ENCODE measurements around the gene AKNAD1.
"Not testable (repeated sequence)": the region's sequence is repeated elsewhere in the genome, so short reads cannot be mapped to it uniquely, and the experiment has no call there.

The AKNAD1 gene

DNA sequence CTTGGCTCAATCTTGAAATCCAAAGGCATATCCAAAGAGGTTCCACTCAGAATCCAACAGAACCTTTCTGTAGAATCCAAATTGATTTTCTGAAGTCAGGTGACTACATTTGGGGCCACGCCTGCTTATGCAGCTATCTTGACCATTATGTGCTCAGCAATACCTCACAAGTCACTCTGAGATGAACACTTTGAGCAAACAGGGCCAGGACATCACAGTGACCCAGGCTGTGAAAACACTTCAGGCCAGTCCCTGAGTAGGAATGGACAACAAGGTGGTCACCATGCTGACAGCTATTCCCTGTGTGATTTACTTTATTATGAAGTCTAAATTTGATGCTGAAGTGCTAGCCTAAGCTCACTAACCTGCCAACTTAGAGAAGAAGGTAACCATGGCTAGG is at the start of gene AKNAD1:
TSS of gene AKNAD1 (minus strand) at position 101 of the 400 bp plus-strand sequence. CDS start 4,430 bp downstream, outside the sequence.
- no peak for DNase-seq (ENCODE audit: low read depth, low spot score)

GRCh38 chr1:108901106-108901505 is 44.2 kb upstream of the AKNAD1 start:
- DNase-seq (ENCODE audit: low read depth, low spot score): no peak

- no peak for DNase-seq (ENCODE audit: low read depth, low spot score)
Observed at GRCh38 chr1:108897865-108898720, 41.2 kb upstream of the AKNAD1 start.

DNA sequence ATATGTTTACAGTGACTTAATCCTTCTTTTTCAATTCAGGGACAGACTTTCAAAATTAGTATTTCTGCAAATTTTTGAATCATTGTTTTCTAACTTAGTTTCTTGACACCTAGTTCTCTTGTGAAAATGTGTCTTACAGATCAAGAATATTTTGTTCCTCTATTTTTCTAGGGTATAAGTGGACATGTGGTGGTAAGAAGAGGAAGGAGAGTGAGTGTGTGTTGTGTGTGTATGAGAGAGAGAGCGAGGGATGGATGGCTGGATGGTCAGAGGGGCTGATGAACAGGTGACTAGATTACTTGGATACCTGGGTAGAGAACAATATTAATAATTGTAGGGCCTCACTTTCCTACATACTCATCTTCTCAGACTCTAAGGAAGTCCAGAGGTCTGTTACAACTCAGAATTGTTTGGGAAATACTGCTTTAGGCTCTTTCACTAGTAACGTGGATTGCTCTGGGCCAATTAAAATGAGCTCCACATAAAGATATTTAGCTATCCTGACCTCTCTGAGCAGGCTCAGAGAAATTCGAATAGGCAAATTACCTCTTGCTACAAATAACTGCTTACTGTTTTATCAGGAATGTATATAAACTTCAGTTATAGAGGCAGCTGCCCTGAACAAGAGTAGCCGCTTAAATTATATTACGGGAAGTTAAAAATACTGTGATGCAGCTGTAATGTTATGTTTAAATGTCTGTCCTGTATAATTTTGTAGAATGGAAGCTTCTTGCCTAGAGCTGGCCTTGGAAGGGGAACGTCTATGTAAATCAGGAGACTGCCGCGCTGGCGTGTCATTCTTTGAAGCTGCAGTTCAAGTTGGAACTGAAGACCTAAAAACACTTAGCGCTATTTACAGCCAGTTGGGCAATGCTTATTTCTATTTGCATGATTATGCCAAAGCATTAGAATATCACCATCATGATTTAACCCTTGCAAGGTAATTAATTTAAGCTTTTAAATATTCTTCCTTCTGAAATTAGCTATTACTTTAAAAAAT is 39.6 kb upstream of the AKNAD1 start:
- no peak for DNase-seq (ENCODE audit: low read depth, low spot score)

- DNase-seq (ENCODE audit: low read depth, low spot score): no peak
Observed at GRCh38 chr1:108893141-108893530, 36.2 kb upstream of the AKNAD1 start.

- DNase-seq (ENCODE audit: low read depth, low spot score): no peak
Observed at GRCh38 chr1:108892356-108893140, 35.7 kb upstream of the AKNAD1 start.

GRCh38 chr1:108889706-108890384 is 33.0 kb upstream of the AKNAD1 start:
- DNase-seq (ENCODE audit: low read depth, low spot score): no peak

GRCh38 chr1:108889006-108889645 is 32.2 kb upstream of the AKNAD1 start:
- DNase-seq (ENCODE audit: low read depth, low spot score): not testable (repeated sequence)

DNA sequence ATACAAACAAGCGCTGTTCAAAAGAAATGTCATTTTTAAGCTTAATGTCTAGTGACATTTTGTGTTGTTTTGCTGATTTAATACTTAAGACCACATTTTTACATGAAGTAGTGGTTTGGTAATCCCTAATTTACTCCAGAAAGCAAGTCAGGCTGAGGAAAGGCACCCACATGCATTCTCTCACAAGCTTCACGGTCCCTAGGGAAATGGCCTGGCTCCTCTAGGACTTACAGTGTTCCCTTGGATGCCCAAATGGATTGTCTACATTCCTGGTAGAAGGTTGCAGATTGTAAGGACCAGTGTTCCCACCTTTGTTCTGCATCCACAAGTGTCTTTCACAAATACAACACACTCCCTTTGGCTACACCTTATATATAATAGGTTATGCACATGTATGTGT is 29.4 kb upstream of the AKNAD1 start:
- no peak for DNase-seq (ENCODE audit: low read depth, low spot score)

DNA sequence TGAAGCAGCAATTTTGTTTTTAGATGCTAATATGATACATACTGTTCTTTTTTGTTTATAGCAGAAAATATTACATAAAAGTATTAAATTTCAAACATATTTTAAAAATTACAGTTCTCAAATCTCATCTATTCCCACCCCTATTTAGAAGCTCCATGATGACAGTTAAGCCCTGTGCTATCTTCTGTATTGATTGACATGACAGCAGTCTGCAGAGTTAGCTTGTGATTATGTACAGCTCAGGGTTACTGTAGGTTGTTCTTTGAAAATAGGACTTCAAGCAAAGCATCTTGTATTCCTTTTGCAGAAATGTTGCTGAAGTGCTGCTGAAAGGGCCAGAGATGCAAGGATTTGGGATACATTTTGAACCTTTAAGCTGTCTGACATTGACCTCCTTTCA is 28.1 kb upstream of the AKNAD1 start:
- DNase-seq (ENCODE audit: low read depth, low spot score): no peak

DNA sequence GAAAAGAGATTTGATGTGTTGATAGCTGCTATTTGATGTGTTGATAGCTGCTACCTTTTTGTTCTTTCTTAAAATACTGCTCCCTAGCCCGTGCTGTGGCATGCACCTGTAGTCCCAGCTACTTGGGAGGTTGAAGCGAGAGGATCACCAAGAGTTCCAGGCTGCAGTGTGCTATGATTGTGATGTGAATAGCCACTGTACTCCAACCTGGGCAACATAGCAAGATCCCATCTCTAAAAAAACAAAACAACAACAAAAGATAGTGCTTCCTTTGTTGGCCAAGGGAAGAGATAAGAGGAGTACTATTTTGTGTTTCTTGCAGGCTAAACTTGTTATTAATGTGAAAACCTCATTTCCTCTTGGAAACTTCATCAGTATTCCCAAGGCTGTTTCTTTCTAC is 25.9 kb upstream of the AKNAD1 start:
- no peak for DNase-seq (ENCODE audit: low read depth, low spot score)

- no peak for DNase-seq (ENCODE audit: low read depth, low spot score)
Observed at GRCh38 chr1:108881369-108881768, 24.5 kb upstream of the AKNAD1 start.

GRCh38 chr1:108880850-108881249 is 24.0 kb upstream of the AKNAD1 start:
- no peak for DNase-seq (ENCODE audit: low read depth, low spot score)

DNA sequence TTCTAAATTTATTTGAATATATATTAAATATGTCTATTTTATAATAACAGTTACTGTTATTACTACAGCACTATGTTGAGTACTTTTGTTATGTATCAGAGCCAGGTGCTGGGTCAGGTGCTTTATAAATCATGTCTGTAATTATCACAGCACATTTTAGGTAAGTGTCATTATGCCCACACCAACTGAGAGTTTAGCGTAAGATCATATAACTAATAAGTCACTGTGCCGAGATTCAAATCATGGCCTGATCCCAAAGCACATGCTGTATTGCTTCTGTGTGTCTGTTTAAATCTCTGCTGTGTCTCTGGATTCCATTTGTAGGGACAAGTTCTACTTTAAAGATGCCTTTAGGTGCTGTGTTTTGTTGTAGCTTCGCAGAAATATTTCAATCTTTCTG is 21.8 kb upstream of the AKNAD1 start:
- DNase-seq (ENCODE audit: low read depth, low spot score): no peak

DNA sequence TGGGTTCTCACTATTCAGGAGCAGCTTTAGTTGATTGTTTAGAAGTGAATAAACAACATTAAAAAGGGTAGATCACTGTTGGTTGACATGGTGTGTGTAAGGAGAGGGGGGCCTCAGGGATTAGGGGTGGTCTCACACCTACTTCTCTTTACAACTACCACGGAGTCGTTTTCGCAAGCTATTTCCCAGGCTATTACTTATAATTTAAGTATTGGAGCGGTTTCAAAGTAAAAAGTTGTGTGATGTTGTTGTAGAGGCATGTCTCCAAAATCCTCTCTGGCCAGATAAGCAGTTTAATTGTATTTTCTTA is 21.2 kb upstream of the AKNAD1 start:
- no peak for DNase-seq (ENCODE audit: low read depth, low spot score)

DNA sequence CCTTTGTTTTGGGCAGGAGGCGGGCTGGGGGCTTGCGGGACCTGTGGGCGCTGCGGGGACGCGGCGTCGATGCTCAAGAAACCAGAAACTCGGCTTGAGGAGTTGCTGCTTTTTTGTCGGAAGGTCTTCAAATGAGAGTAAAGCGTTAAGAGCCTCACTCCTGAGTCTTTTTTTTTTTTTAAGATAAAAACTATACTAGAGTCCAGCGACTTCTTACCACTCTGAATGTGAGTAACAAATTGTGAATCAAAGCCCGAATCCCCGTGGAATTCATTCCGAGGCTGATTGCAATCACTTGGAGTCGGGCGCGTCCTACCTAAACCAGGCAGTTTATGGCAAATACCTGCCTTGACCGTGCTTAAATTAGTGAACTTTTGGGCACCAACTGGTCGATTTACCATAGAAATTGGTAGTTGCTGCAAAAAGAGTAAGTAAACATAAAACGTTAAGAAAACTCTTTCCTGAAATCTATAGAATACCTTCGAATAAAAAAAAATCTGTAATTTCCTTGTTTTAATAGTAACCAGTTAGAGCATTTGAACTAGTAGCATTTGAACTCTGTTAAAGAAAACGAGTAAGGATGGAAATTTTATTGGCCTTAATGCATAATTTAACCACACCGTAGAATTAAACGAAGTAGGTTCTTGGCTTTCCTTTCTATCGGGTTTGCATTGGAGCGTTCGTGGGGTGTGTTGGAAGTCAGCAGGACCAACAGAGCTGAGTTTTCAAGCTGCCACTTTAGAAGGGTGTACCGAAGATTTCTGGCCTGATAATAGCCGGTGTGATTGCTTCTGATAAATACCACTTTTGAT is 20.7 kb upstream of the AKNAD1 start:
- no peak for DNase-seq (ENCODE audit: low read depth, low spot score)

DNA sequence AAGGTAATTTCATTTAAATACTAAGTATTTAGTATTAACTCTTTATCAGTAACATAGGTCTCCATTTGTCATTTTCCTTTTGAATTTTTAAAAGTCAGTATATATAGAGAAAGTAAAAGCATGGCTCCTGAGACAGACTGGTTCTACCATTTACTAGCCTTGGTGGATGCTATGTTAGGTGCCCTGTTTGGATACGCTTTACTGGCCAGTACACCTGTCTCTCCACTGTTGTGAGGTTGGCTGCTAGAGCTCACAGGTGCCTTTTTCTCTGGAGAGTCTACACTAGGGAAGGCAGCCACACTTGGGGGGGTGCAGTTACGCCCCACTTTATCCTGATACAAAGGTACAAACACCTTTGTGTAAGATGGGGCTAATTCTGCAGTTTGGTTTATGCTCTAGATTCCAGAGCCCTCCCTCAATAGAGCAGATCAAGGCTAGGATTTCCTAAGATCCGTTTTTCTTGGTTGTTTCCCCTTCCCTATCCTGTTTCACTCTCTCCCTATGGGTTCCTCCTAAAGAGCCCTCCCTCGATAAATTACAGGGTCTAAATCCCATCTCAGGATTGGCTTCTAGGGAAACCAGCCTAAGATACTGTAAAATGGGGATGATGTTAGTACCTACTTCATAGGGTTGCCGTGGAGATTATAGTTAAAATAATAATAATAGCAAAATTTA is 14.3 kb upstream of the AKNAD1 start:
- DNase-seq (ENCODE audit: low read depth, low spot score): no peak

- DNase-seq (ENCODE audit: low read depth, low spot score): peak; percentile 8
Observed at GRCh38 chr1:108865316-108865910, 8.5 kb upstream of the AKNAD1 start.

- DNase-seq (ENCODE audit: low read depth, low spot score): no peak
Observed at GRCh38 chr1:108863984-108864383, 7.1 kb upstream of the AKNAD1 start.
